Mononuclear cell (primary cell): ENCODE measurements around the gene ETDA. TPM values are rescaled to one million over a fixed set of nuclear protein-coding genes. Genes with fewer than 3 reads are reported as not detected.

ENCODE experiments used
- H3K27me3 ChIP-seq: 2 replicates; pipeline ENCODE4 v1.6.0; 2011; ENCODE audit warnings: low read length, control low read depth; ENCODE audit not compliant: insufficient read depth
- H3K4me1 ChIP-seq: 2 replicates; pipeline ENCODE4 v1.5.1; 2011; ENCODE audit warnings: mild to moderate bottlenecking, low read length, control low read depth; ENCODE audit not compliant: insufficient read depth
- H3K4me3 ChIP-seq: 2 replicates; pipeline ENCODE4 v1.5.1; 2011; ENCODE audit warnings: mild to moderate bottlenecking, low read length, moderate library complexity
- H3K9me3 ChIP-seq: 2 replicates; pipeline ENCODE4 v1.5.1; 2011; ENCODE audit warnings: low read depth, mild to moderate bottlenecking, control low read depth, low read length
- total RNA-seq: library from RNA; depleted of rRNA; stranded (reverse); fragments of >200 nt; gene quantifications from one replicate; pipeline ENCODE4 v1.2.3, GENCODE V29; 2012

ETDA gene
- total RNA-seq, 1 donor = not detected

DNA sequence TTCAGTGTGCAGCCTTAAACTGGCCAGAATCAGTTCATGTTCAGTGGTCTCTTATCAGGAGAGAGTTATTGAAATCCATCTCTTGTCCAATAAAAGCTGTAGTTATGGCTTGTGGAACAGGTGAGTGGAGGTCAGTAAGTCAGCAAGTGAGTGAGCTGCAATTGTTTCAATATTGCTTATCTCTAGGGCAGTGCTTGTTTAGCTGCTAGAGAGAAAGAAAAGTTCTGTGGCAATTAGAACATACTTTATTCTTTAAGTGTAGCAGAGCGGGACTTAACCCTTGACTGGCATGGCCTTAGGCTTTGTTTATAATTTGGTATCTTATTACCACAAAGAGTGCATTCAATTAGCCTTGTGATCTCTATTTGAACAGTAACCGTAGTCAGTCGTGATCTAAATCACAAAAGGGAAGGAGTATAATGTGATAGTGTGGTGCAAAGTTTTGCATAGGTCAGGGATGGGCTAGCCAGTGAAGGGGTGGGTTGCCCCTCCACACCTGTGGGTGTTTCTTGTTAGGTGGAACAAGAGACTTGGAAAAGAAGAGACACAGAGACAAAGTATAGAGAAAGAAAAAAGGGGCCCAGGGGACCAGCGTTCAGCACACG lies 50.5 kb downstream of the ETDA start:
- Histone ChIP-seq H3K27me3 (no peaks in the 10 kb centered on the region), H3K4me3 (no peak overlapping the region), H3K4me1 (no peaks in the 10 kb centered on the region), H3K9me3 (no peaks in the 10 kb centered on the region)

Other genes starting within 250 kb of the ETDA start
- 0.21 TPM for gene RTL8B, start 229.5 kb upstream of the ETDA start, total RNA-seq
- gene RTL8C, start 219.7 kb upstream of the ETDA start, total RNA-seq = 2.5 TPM
- 1.3 TPM for gene RTL8A, start 199.9 kb upstream of the ETDA start, total RNA-seq
- 0.31 TPM for gene SMIM10L2B, start 153.3 kb upstream of the ETDA start, total RNA-seq
- gene ETDB, start 131.5 kb upstream of the ETDA start, total RNA-seq = not detected
- not detected for gene CT55, start 80.7 kb upstream of the ETDA start, total RNA-seq
- gene ETDC, start 57.4 kb downstream of the ETDA start, total RNA-seq = not detected
- 6.0 TPM for gene ZNF75D, start 92.0 kb downstream of the ETDA start, total RNA-seq
- gene ZNF449, start 92.7 kb downstream of the ETDA start, total RNA-seq = 2.2 TPM
- gene SMIM10L2A, start 169.9 kb downstream of the ETDA start, total RNA-seq = 0.31 TPM